ENCODE results near the gene UBE2L5. TPM values are rescaled to one million over a fixed set of nuclear protein-coding genes. Genes with fewer than 3 reads are reported as not detected.

UBE2L5 gene
- total RNA-seq, 2 experiments from 2014 or later: 0.22 to 1.8 TPM

DNA sequence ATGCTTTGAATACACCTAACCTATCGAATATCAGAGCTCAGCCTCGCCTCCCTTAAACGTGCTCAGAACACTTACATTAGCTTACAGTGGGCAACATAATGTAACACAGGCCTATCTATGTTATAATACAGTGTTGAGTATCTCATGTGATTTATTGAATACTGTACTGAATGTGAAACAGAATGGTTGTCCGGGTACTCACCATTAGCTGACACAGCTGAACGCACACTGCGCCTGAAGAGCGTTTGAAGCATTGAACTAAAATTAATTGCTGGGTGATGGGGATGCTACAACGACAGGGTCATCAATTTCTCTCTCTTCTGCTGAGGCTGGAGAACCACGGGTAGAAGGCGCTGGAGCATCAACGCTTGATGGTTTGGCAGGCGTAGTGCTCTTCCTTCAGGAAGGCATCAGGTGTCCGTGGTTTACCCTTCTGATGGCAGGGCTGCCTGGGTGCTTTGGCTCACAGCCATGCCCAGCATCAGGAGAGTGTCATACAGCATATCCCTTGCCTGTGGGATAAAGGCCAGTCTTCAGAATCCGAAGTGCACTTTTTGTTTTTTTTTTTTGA is 46.9 kb upstream of the UBE2L5 start:
- Histone ChIP-seq H3K4me1 (ENCODE audit: insufficient read depth, low read length, poor library complexity, severe bottlenecking) (peaks cover 75% of the 10 kb centered on the region), H4K20me1 (ENCODE audit: insufficient read depth, low read length) (no peaks in the 10 kb centered on the region), H3K4me2 (ENCODE audit: low read length) (peak overlapping the region; percentile 100), H3K36me3 (ENCODE audit: insufficient read depth, low read length) (peaks cover 34% of the 10 kb centered on the region), H3K79me2 (ENCODE audit: insufficient read depth, low read depth, low read length) (peaks cover 50% of the 10 kb centered on the region), H2AFZ (ENCODE audit: low read length) (no peak overlapping the region), H3K9me2 (ENCODE audit: insufficient read depth, low read length) (no peaks in the 10 kb centered on the region), H3K4me3 (ENCODE audit: low read depth, low read length, poor library complexity, severe bottlenecking) (peak overlapping the region; percentile 80), H3K27ac (ENCODE audit: low read depth, low read length, poor library complexity, severe bottlenecking) (peak overlapping the region; percentile 97), H3K9me3 (ENCODE audit: low read length) (no peaks in the 10 kb centered on the region)
- intact Hi-C loops (cut with micrococcal nuclease; ENCODE audit: unreplicated experiment): loop anchor here (2.0 kb wide), 2 partner anchors 39 to 47 kb away; partner anchors contain the start of gene UBE2L5
- BruUV-seq (replicated peaks): TSS peak; percentile 78
- ChIA-PET POLR2A (interaction anchor here (0.6 to 8.8 kb wide), 30 partner anchors 9 to 783 kb away, joined by 3 to 214 read pairs (median 8); partner anchors contain the start of gene HMGB1), CTCF (ENCODE audit: unreplicated experiment) (interaction anchor here (0.5 to 2.6 kb wide), 8 partner anchors 19 to 306 kb away, joined by 3 to 17 read pairs (median 4); partner anchors contain the start of gene UBE2L5)
- TF ChIP-seq EZH2phosphoT487 (IDR thresholded peaks at IDR 0.05; ENCODE audit: borderline replicate concordance, low read depth, low read length): no peak
- TF ChIP-seq, protein P1, sequence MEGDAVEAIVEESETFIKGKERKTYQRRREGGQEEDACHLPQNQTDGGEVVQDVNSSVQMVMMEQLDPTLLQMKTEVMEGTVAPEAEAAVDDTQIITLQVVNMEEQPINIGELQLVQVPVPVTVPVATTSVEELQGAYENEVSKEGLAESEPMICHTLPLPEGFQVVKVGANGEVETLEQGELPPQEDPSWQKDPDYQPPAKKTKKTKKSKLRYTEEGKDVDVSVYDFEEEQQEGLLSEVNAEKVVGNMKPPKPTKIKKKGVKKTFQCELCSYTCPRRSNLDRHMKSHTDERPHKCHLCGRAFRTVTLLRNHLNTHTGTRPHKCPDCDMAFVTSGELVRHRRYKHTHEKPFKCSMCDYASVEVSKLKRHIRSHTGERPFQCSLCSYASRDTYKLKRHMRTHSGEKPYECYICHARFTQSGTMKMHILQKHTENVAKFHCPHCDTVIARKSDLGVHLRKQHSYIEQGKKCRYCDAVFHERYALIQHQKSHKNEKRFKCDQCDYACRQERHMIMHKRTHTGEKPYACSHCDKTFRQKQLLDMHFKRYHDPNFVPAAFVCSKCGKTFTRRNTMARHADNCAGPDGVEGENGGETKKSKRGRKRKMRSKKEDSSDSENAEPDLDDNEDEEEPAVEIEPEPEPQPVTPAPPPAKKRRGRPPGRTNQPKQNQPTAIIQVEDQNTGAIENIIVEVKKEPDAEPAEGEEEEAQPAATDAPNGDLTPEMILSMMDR (conservative IDR thresholded peaks at IDR 0.05; ENCODE audit: low read length): no peak
- DNase-seq (ENCODE audit: low spot score): peak; percentile 49

DNA sequence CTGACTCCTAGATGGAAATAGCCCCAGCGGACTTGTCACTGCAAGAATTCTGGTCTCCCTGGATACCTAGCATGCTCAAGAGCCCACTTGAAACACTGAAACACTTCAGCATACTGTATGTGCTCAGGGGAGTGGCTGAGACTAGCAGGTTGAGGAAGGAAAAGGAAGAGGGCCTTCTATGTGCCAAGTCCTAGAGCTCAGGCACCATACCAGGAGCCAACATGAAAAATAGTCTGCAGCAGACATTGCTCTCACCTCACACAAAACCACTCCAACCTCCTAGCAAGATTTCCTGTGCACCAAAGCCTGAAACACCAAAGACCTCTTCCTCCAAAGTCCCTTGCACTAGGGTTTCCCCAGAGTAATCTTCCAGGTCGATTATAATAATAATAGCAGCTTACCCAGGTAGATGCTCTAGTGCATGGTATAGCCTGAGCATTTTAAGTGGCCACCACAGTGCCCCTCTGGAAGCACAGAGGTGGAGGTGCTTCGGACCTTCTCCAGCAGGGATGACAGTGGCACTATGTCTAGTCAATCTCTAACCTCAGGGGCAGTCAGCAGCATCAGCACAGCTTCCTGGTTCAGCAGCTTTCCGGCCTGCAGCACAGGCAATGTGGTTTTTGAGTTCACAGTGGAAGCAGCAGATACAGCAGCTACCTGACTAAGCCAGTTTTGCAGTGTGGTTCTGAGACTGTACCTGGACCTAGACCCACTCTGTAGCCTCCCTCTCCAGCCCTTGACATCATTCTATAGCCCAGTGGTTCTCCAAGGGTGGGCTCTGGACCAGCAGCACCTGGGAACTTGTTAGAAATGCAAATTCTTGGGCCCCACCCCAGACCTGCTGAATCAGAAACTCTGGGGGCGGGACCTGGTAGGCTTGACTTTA is 45.6 kb upstream of the UBE2L5 start:
- peak overlapping the region; percentile 80 for H3K4me3 ChIP-seq (ENCODE audit: low read depth, low read length, poor library complexity, severe bottlenecking)
- ChIA-PET POLR2A (interaction anchor here (0.5 to 8.8 kb wide), 21 partner anchors 8 to 236 kb away, joined by 3 to 214 read pairs (median 4); partner anchors contain the start of genes HMGB1 and UBE2L5), CTCF (ENCODE audit: unreplicated experiment) (interaction anchor here (0.6 to 2.6 kb wide), 5 partner anchors 15 to 91 kb away, joined by 3 to 15 read pairs (median 4); no protein-coding TSS in a partner anchor)
- peak; percentile 84 for DNase-seq (ENCODE audit: low spot score)
- H3K27ac ChIP-seq (ENCODE audit: low read depth, low read length, poor library complexity, severe bottlenecking): peak overlapping the region; percentile 97
- peaks cover 41% of the 10 kb centered on the region for H3K79me2 ChIP-seq (ENCODE audit: insufficient read depth, low read depth, low read length)
- H3K9me3 ChIP-seq (ENCODE audit: low read length): no peaks in the 10 kb centered on the region
- H2AFZ ChIP-seq (ENCODE audit: low read length): no peak overlapping the region; the same call in 1 of the 2 replicates
- no peaks in the 10 kb centered on the region for H3K9me2 ChIP-seq (ENCODE audit: insufficient read depth, low read length)
- H4K20me1 ChIP-seq (ENCODE audit: insufficient read depth, low read length): no peaks in the 10 kb centered on the region
- no TSS peak for BruUV-seq (replicated peaks)
- intact Hi-C loops (cut with micrococcal nuclease; ENCODE audit: unreplicated experiment): loop anchor here (1.0 kb wide), 1 partner anchor 19 kb away; no protein-coding TSS in a partner anchor
- peaks cover 65% of the 10 kb centered on the region for H3K4me1 ChIP-seq (ENCODE audit: insufficient read depth, low read length, poor library complexity, severe bottlenecking)
- TF ChIP-seq EZH2phosphoT487 (IDR thresholded peaks at IDR 0.05; ENCODE audit: borderline replicate concordance, low read depth, low read length): no peak
- TF ChIP-seq, protein P1 (conservative IDR thresholded peaks at IDR 0.05; ENCODE audit: low read length): no peak
- peak overlapping the region; percentile 100 for H3K4me2 ChIP-seq (ENCODE audit: low read length)
- peaks cover 23% of the 10 kb centered on the region; the same call in 1 of the 2 replicates for H3K36me3 ChIP-seq (ENCODE audit: insufficient read depth, low read length)

Data from OCI-LY7 (cell line).